ENCODE results near the gene GALNT4. TPM values are rescaled to one million over a fixed set of nuclear protein-coding genes. Genes with fewer than 3 reads are reported as not detected.

Gene GALNT4
- total RNA-seq, 4 donors from 2014 or later = 5.0 to 6.2 (median 5.4) TPM

- Histone ChIP-seq H3K4me3 (no peak overlapping the region), H3K9me3 (no peaks in the 10 kb centered on the region), H3K27me3 (no peaks in the 10 kb centered on the region), H3K36me3 (no peaks in the 10 kb centered on the region), H3K27ac (replicated peaks in 1 of 4) (no peak overlapping the region), H3K4me1 (no peaks in the 10 kb centered on the region)
- TF ChIP-seq CTCF (IDR thresholded peaks at IDR 0.05) (no peak), POLR2A (IDR thresholded peaks at IDR 0.05; ENCODE audit: low read depth) (no peak), POLR2AphosphoS5 (IDR thresholded peaks at IDR 0.05) (no peak), EP300 (IDR thresholded peaks at IDR 0.05) (no peak)
- DNase-seq (ENCODE audit: extremely low spot score) = no peak
- intact Hi-C loops (cut with DNase I) = no loop called here
- WGBS = 41% methylated on average over 1 of the region's 1 CpG
Measured at GRCh38 chr12:89552376-89552775, 27.8 kb upstream of the GALNT4 start.

GRCh38 chr12:89551747-89552146 is 27.2 kb upstream of the GALNT4 start:
- Histone ChIP-seq H3K4me3 (no peak overlapping the region), H3K9me3 (no peaks in the 10 kb centered on the region), H3K27me3 (no peaks in the 10 kb centered on the region), H3K27ac (replicated peaks in 1 of 4) (no peak overlapping the region), H3K36me3 (no peaks in the 10 kb centered on the region), H3K4me1 (no peaks in the 10 kb centered on the region)
- peak; percentile 62 for DNase-seq (ENCODE audit: extremely low spot score)
- 96% methylated on average over 2 of the region's 2 CpGs for WGBS
- intact Hi-C loops (cut with DNase I) = no loop called here
- TF ChIP-seq CTCF (IDR thresholded peaks at IDR 0.05) = no peak
- TF ChIP-seq POLR2AphosphoS5 (IDR thresholded peaks at IDR 0.05) = no peak
- no peak for TF ChIP-seq POLR2A (IDR thresholded peaks at IDR 0.05; ENCODE audit: low read depth)
- TF ChIP-seq EP300 (IDR thresholded peaks at IDR 0.05) = no peak

GRCh38 chr12:89547101-89547500 is 22.5 kb upstream of the GALNT4 start:
- Histone ChIP-seq H3K36me3 (no peaks in the 10 kb centered on the region), H3K4me1 (peaks cover 12 to 22% (median 18%) of the 10 kb centered on the region in 4 donors), H3K4me3 (no peak overlapping the region), H3K27me3 (no peaks in the 10 kb centered on the region), H3K27ac (replicated peaks in 1 of 4) (no peak overlapping the region), H3K9me3 (no peaks in the 10 kb centered on the region)
- DNase-seq (ENCODE audit: extremely low spot score) = peak; percentile 39
- 72% methylated on average over 4 of the region's 4 CpGs for WGBS
- intact Hi-C loops (cut with DNase I) = loop anchor here (10.0 kb wide), 1 partner anchor 1308 kb away; no protein-coding TSS in a partner anchor
- TF ChIP-seq POLR2A (IDR thresholded peaks at IDR 0.05; ENCODE audit: low read depth) (no peak), CTCF (IDR thresholded peaks at IDR 0.05) (no peak), POLR2AphosphoS5 (IDR thresholded peaks at IDR 0.05) (no peak), EP300 (IDR thresholded peaks at IDR 0.05) (no peak)

- intact Hi-C loops (cut with DNase I) = loop anchor here (10.0 kb wide), 1 partner anchor 1309 kb away; no protein-coding TSS in a partner anchor
- whole genome bisulfite sequencing = 90% methylated on average over 4 of the region's 4 CpGs
Measured at GRCh38 chr12:89546151-89546550, 21.6 kb upstream of the GALNT4 start.

More at GRCh38 chr12:89546151-89546550, 21.6 kb upstream of the GALNT4 start:
- peaks cover 12 to 22% (median 18%) of the 10 kb centered on the region in 4 donors for H3K4me1 ChIP-seq
- no peaks in the 10 kb centered on the region for H3K9me3 ChIP-seq
- no peak overlapping the region for H3K4me3 ChIP-seq
- no peak overlapping the region for H3K27ac ChIP-seq (replicated peaks in 1 of 4)
- TF ChIP-seq POLR2A (IDR thresholded peaks at IDR 0.05; ENCODE audit: low read depth) (no peak), CTCF (IDR thresholded peaks at IDR 0.05) (no peak), POLR2AphosphoS5 (IDR thresholded peaks at IDR 0.05) (no peak), EP300 (IDR thresholded peaks at IDR 0.05) (no peak)
- DNase-seq (ENCODE audit: extremely low spot score) = peak; percentile 60
- H3K27me3 ChIP-seq = no peaks in the 10 kb centered on the region
- H3K36me3 ChIP-seq = no peaks in the 10 kb centered on the region

Measured in esophagus muscularis mucosa (tissue), 4 donors.